ENCODE results near the gene TBX1. TPM values are rescaled to one million over a fixed set of nuclear protein-coding genes. Genes with fewer than 3 reads are reported as not detected.

TBX1 gene
- total RNA-seq, 2 experiments from 2014 or later: 0.23 TPM; not detected in 1

- Histone ChIP-seq H3K36me3 (ENCODE audit: insufficient read depth, low read length) (no peaks in the 10 kb centered on the region), H3K27ac (ENCODE audit: low read depth, low read length, poor library complexity, severe bottlenecking) (no peak overlapping the region), H3K9me2 (ENCODE audit: insufficient read depth, low read length) (no peaks in the 10 kb centered on the region), H3K4me1 (ENCODE audit: insufficient read depth, low read length, poor library complexity, severe bottlenecking) (no peaks in the 10 kb centered on the region), H2AFZ (ENCODE audit: low read length) (no peak overlapping the region), H3K79me2 (ENCODE audit: insufficient read depth, low read depth, low read length) (no peaks in the 10 kb centered on the region), H3K4me3 (ENCODE audit: low read depth, low read length, poor library complexity, severe bottlenecking) (no peak overlapping the region), H4K20me1 (ENCODE audit: insufficient read depth, low read length) (no peaks in the 10 kb centered on the region), H3K4me2 (ENCODE audit: low read length) (no peak overlapping the region), H3K9me3 (ENCODE audit: low read length) (no peaks in the 10 kb centered on the region)
- CTCF ChIA-PET (ENCODE audit: unreplicated experiment): no interaction called here
- no TSS peak for BruUV-seq (replicated peaks)
- DNase-seq (ENCODE audit: low spot score): no peak
- POLR2A ChIA-PET: interaction anchor here (0.9 kb wide), 1 partner anchor 37 kb away, joined by 3 read pairs; no protein-coding TSS in a partner anchor
- no peak for TF ChIP-seq CTCF (conservative IDR thresholded peaks at IDR 0.05; ENCODE audit: low read length)
- no peak for TF ChIP-seq EZH2phosphoT487 (IDR thresholded peaks at IDR 0.05; ENCODE audit: borderline replicate concordance, low read depth, low read length)
- intact Hi-C loops (cut with micrococcal nuclease; ENCODE audit: unreplicated experiment): no loop called here
Measured at GRCh38 chr22:19809741-19810140, 49.2 kb downstream of the TBX1 start.

- intact Hi-C loops (cut with micrococcal nuclease; ENCODE audit: unreplicated experiment): no loop called here
- CTCF ChIA-PET (ENCODE audit: unreplicated experiment): no interaction called here
- H4K20me1 ChIP-seq (ENCODE audit: insufficient read depth, low read length): no peaks in the 10 kb centered on the region
- H3K36me3 ChIP-seq (ENCODE audit: insufficient read depth, low read length): no peaks in the 10 kb centered on the region
- BruUV-seq (replicated peaks): no TSS peak
- POLR2A ChIA-PET: no interaction called here
- no peak overlapping the region for H3K4me2 ChIP-seq (ENCODE audit: low read length)
- no peaks in the 10 kb centered on the region for H3K4me1 ChIP-seq (ENCODE audit: insufficient read depth, low read length, poor library complexity, severe bottlenecking)
- H3K27ac ChIP-seq (ENCODE audit: low read depth, low read length, poor library complexity, severe bottlenecking): no peak overlapping the region
- TF ChIP-seq CTCF (conservative IDR thresholded peaks at IDR 0.05; ENCODE audit: low read length) (no peak), EZH2phosphoT487 (IDR thresholded peaks at IDR 0.05; ENCODE audit: borderline replicate concordance, low read depth, low read length) (no peak)
- no peak for DNase-seq (ENCODE audit: low spot score)
- H3K4me3 ChIP-seq (ENCODE audit: low read depth, low read length, poor library complexity, severe bottlenecking): no peak overlapping the region
- no peaks in the 10 kb centered on the region for H3K79me2 ChIP-seq (ENCODE audit: insufficient read depth, low read depth, low read length)
- no peak overlapping the region for H2AFZ ChIP-seq (ENCODE audit: low read length)
- H3K9me2 ChIP-seq (ENCODE audit: insufficient read depth, low read length): no peaks in the 10 kb centered on the region
- no peaks in the 10 kb centered on the region for H3K9me3 ChIP-seq (ENCODE audit: low read length)
Measured at GRCh38 chr22:19810381-19811201, 50.0 kb downstream of the TBX1 start.

- H3K27ac ChIP-seq (ENCODE audit: low read depth, low read length, poor library complexity, severe bottlenecking): no peak overlapping the region
- TF ChIP-seq CTCF (conservative IDR thresholded peaks at IDR 0.05; ENCODE audit: low read length) (no peak), EZH2phosphoT487 (IDR thresholded peaks at IDR 0.05; ENCODE audit: borderline replicate concordance, low read depth, low read length) (no peak)
- no TSS peak for BruUV-seq (replicated peaks)
Measured at GRCh38 chr22:19811211-19811621, 50.6 kb downstream of the TBX1 start.

More at GRCh38 chr22:19811211-19811621, 50.6 kb downstream of the TBX1 start:
- no peaks in the 10 kb centered on the region for H3K79me2 ChIP-seq (ENCODE audit: insufficient read depth, low read depth, low read length)
- no peaks in the 10 kb centered on the region for H3K9me2 ChIP-seq (ENCODE audit: insufficient read depth, low read length)
- no peaks in the 10 kb centered on the region for H3K9me3 ChIP-seq (ENCODE audit: low read length)
- DNase-seq (ENCODE audit: low spot score): no peak
- no peaks in the 10 kb centered on the region for H4K20me1 ChIP-seq (ENCODE audit: insufficient read depth, low read length)
- H2AFZ ChIP-seq (ENCODE audit: low read length): no peak overlapping the region
- H3K4me3 ChIP-seq (ENCODE audit: low read depth, low read length, poor library complexity, severe bottlenecking): no peak overlapping the region
- POLR2A ChIA-PET: no interaction called here
- intact Hi-C loops (cut with micrococcal nuclease; ENCODE audit: unreplicated experiment): no loop called here
- H3K4me2 ChIP-seq (ENCODE audit: low read length): no peak overlapping the region
- no peaks in the 10 kb centered on the region for H3K4me1 ChIP-seq (ENCODE audit: insufficient read depth, low read length, poor library complexity, severe bottlenecking)
- CTCF ChIA-PET (ENCODE audit: unreplicated experiment): no interaction called here
- no peaks in the 10 kb centered on the region for H3K36me3 ChIP-seq (ENCODE audit: insufficient read depth, low read length)
